MCF 10A (cell line): ENCODE measurements around the gene CPLANE2. TPM values are rescaled to one million over a fixed set of nuclear protein-coding genes. Genes with fewer than 3 reads are reported as not detected.

Source experiments
- BruUV-seq: library from RNA; stranded (reverse); fragments of 400-500 nt; replicated peaks from 2 replicates; lab custom pipeline; 2021; lab: Mats Ljungman, UMichigan
- CTCF ChIA-PET: fragments of 300-600 bp; sonication (Branson Sonifier 250); formaldehyde crosslinking; extraction: SDS; loops from one replicate; lab custom pipeline; 2021; ENCODE audit warnings: antibody characterized with exemption, inconsistent platforms; lab: Yijun Ruan, JAX
- POLR2A ChIA-PET: fragments of 300-600, 350-650 bp; sonication (Branson Sonifier 250); formaldehyde crosslinking; extraction: SDS; loops from one replicate; lab custom pipeline; 2020; ENCODE audit warnings: antibody characterized with exemption, inconsistent platforms; lab: Yijun Ruan, JAX
- DNase-seq: peaks from one replicate; pipeline ENCODE4 v3.0.0-alpha.2; 2018; ENCODE audit not compliant: unreplicated experiment
- H3K27ac Mint-ChIP-seq: one replicate; pipeline ENCODE4 v1.8.0; 2022; ENCODE audit warnings: mild to moderate bottlenecking, low read depth, mixed read lengths; ENCODE audit not compliant: unreplicated experiment
- H3K27me3 Mint-ChIP-seq: one replicate; pipeline ENCODE4 v1.8.0; 2022; ENCODE audit warnings: mixed read lengths; ENCODE audit not compliant: insufficient read depth, unreplicated experiment
- H3K36me3 Mint-ChIP-seq: one replicate; pipeline ENCODE4 v1.8.0; 2022; ENCODE audit warnings: mild to moderate bottlenecking, moderate library complexity, mixed read lengths; ENCODE audit not compliant: insufficient read depth, unreplicated experiment
- H3K4me1 Mint-ChIP-seq: one replicate; pipeline ENCODE4 v1.8.0; 2022; ENCODE audit warnings: mixed read lengths; ENCODE audit not compliant: insufficient read depth, unreplicated experiment
- H3K4me3 Mint-ChIP-seq: one replicate; pipeline ENCODE4 v1.8.0; 2022; ENCODE audit warnings: mild to moderate bottlenecking, moderate library complexity, mixed read lengths; ENCODE audit not compliant: unreplicated experiment
- H3K9me3 Mint-ChIP-seq: one replicate; pipeline ENCODE4 v1.8.0; 2022; ENCODE audit warnings: mixed read lengths; ENCODE audit not compliant: unreplicated experiment
- CTCF ChIP-seq: fragments of 200-600 bp; IDR thresholded peaks from one replicate; pipeline ENCODE4 v1.8.0; 2022; ENCODE audit warnings: antibody characterized with exemption, mild to moderate bottlenecking; ENCODE audit not compliant: unreplicated experiment
- intact Hi-C: fragments of 100-400 bp; cut with micrococcal nuclease; formaldehyde crosslinking; loops from 2 replicates; pipeline ENCODE4 v1.14.1; 2022
- total RNA-seq: library from RNA; stranded (reverse); gene quantifications from 2 replicates; pipeline ENCODE4 v1.2.3, GENCODE V29; 2022

CPLANE2 gene
- total RNA-seq, 1 experiment from 2014 or later = 8.3 TPM

GRCh38 chr1:16213013-16213412, 24.0 kb downstream of the CPLANE2 start:
- TF ChIP-seq CTCF = no peak
- no TSS peak for BruUV-seq
- Mint-ChIP-seq H3K27ac (no peak overlapping the region), H3K4me3 (no peak overlapping the region), H3K9me3 (no peaks in the 10 kb centered on the region), H3K4me1 (peaks cover 5% of the 10 kb centered on the region), H3K27me3 (no peaks in the 10 kb centered on the region), H3K36me3 (no peaks in the 10 kb centered on the region)
- ChIA-PET POLR2A (interaction anchor here (1.0 kb wide), 1 partner anchor 9 kb away, joined by 4 read pairs; no protein-coding TSS in a partner anchor), CTCF (interaction anchor here (0.6 kb wide), 1 partner anchor 130 kb away, joined by 3 read pairs; no protein-coding TSS in a partner anchor)
- intact Hi-C loops = no loop called here
- no peak for DNase-seq

GRCh38 chr1:16212251-16212961, 24.6 kb downstream of the CPLANE2 start, which contains the start of gene ARHGEF19:
ARHGEF19 (minus strand) TSS chr1:16212652; CDS start chr1:16209054, 3,598 bp downstream.
- no peak for TF ChIP-seq CTCF
- Mint-ChIP-seq H3K4me3 (no peak within 1 kb of the TSS), H3K27me3 (no peaks in the 10 kb centered on the region), H3K9me3 (no peaks in the 10 kb centered on the region), H3K27ac (no peak within 1 kb of the TSS), H3K36me3 (no peaks in the 10 kb centered on the region), H3K4me1 (no peaks in the 10 kb centered on the region)
- no peak for DNase-seq
- intact Hi-C loops = no loop called here
- ChIA-PET POLR2A (interaction anchor here (1.0 kb wide), 1 partner anchor 10 kb away, joined by 4 read pairs; no protein-coding TSS in a partner anchor), CTCF (interaction anchor here (0.6 to 1.0 kb wide), 2 partner anchors 129 to 130 kb away, joined by 3 to 4 read pairs; no protein-coding TSS in a partner anchor)
- BruUV-seq = no TSS peak

GRCh38 chr1:16211824-16212223, 25.2 kb downstream of the CPLANE2 start:
- no peak for DNase-seq
- Mint-ChIP-seq H3K27me3 (no peaks in the 10 kb centered on the region), H3K9me3 (no peaks in the 10 kb centered on the region), H3K36me3 (no peaks in the 10 kb centered on the region), H3K4me3 (no peak overlapping the region), H3K4me1 (no peaks in the 10 kb centered on the region), H3K27ac (no peak overlapping the region)
- BruUV-seq = no TSS peak
- intact Hi-C loops = no loop called here
- ChIA-PET CTCF (interaction anchor here (0.6 to 1.0 kb wide), 2 partner anchors 33 to 130 kb away, joined by 4 read pairs; no protein-coding TSS in a partner anchor), POLR2A (no interaction called here)
- no peak for TF ChIP-seq CTCF

GRCh38 chr1:16210581-16210980, 26.4 kb downstream of the CPLANE2 start:
- no TSS peak for BruUV-seq
- Mint-ChIP-seq H3K9me3 (no peaks in the 10 kb centered on the region), H3K36me3 (peaks cover 4% of the 10 kb centered on the region), H3K27me3 (no peaks in the 10 kb centered on the region), H3K4me1 (peaks cover 6% of the 10 kb centered on the region), H3K27ac (no peak overlapping the region), H3K4me3 (no peak overlapping the region)
- DNase-seq = no peak
- intact Hi-C loops = no loop called here
- CTCF ChIA-PET = no interaction called here
- TF ChIP-seq CTCF = no peak
- POLR2A ChIA-PET = no interaction called here
